Peyer's patch (tissue), 4 donors: Measurements from ENCODE around the gene TAPT1. TPM values are rescaled to one million over a fixed set of nuclear protein-coding genes. Genes with fewer than 3 reads are reported as not detected.

ENCODE experiments used
- DNase-seq, 3 donors: peaks; one replicate each; pipeline ENCODE4 v3.0.0-alpha.2; 2017 to 2019
- H3K27ac ChIP-seq, 4 donors: fragments of 200-600 bp; sonication (generic); one replicate each; pipeline ENCODE4 v1.5.1; 2016 to 2019
- H3K27me3 ChIP-seq, 2 donors: fragments of 200-600 bp; sonication (generic); one replicate each; pipeline ENCODE4 v1.5.1; 2019
- H3K36me3 ChIP-seq, 3 donors: fragments of 200-600 bp; sonication (generic); one replicate each; pipeline ENCODE4 v1.5.1; 2016 to 2019
- H3K4me1 ChIP-seq, 4 donors: fragments of 200-600 bp; sonication (generic); one replicate each; pipeline ENCODE4 v1.5.1; 2016 to 2019
- H3K4me3 ChIP-seq, 4 donors: fragments of 200-600 bp; sonication (generic); 1 replicate in 3 of 4; 2 replicates in 1 of 4; pipeline ENCODE4 v1.5.1; 2016 to 2019; ENCODE audit warnings: mild to moderate bottlenecking in 1 of 4
- H3K9me3 ChIP-seq, 4 donors: fragments of 200-600 bp; sonication (generic); one replicate each; pipeline ENCODE4 v1.5.1; 2016 to 2019; ENCODE audit warnings: mild to moderate bottlenecking in 1 of 4
- CTCF ChIP-seq, 6 experiments: fragments of 450-650 bp in 4 of 6; fragments of 200-600 bp in 2 of 6; sonication (generic) in 1 of 6; IDR thresholded peaks; one replicate each; pipeline ENCODE4 v1.5.1; 2017 to 2019; ENCODE audit warnings: antibody characterized with exemption in 6 of 6, mild to moderate bottlenecking in 3 of 6, moderate library complexity in 1 of 6
- POLR2A ChIP-seq, 2 donors: fragments of 450-650 bp; IDR thresholded peaks; one replicate each; pipeline ENCODE4 v1.5.1; 2017; ENCODE audit warnings: antibody characterized with exemption in 2 of 2, mild to moderate bottlenecking in 2 of 2, moderate library complexity in 2 of 2
- total RNA-seq, 4 donors: library from RNA; depleted of rRNA; stranded (reverse); fragments of >200 nt; gene quantifications; one replicate each; pipeline ENCODE4 v1.1.0, GENCODE V29; 2016

TAPT1 gene
- total RNA-seq, 4 donors from 2014 or later, result 22.4 to 43.7 (median 33.7) TPM

DNA sequence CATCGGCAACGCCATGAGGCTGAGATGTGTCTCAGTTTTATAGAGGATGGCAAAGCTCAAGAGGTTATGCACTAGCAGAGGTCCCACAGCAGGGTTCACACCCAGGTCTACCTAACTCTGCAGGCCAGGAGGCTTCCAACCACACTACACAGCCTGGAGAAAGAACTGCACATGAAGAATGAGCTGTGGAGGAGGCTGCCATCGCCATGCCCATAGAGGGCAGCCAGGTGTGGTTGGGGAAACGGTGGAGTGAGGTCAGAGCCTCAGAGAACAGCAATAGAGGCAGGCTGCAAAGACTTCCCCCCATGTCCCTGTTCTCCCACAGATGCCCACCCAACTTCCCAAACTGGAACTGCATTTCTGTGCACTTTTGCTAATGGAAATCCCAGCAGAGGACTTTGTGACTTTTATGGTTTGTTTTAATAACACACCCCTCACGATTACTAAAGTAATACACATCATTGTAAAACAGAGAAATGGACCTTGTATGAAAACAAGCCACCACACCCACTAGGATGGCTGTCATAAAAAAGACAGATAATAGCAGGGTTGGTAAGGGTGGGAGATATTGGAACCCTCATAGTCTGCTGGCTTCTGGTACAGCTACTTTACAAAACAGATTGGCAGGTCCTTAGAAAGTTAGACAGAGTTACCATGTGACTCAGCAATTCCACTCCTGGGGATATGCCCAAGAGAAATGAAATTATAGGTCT is 83.5 kb downstream of the TAPT1 start:
- H3K27ac ChIP-seq, result peak overlapping the region in 3 of 4 donors; percentile 51 to 91 (median 79)
- H3K4me3 ChIP-seq, result peak overlapping the region in 1 of 4 donors; percentile 15
- no peaks in the 10 kb centered on the region for H3K36me3 ChIP-seq
- DNase-seq, result peak in 1 of 3 donors; percentile 67
- no peaks in the 10 kb centered on the region for H3K27me3 ChIP-seq
- peak in 1 of 6 experiments; percentile 6 for TF ChIP-seq CTCF (IDR thresholded peaks at IDR 0.05)
- TF ChIP-seq POLR2A (IDR thresholded peaks at IDR 0.05), result no peak
- peaks cover 0 to 35% (median 6%) of the 10 kb centered on the region in 4 donors for H3K4me1 ChIP-seq
- H3K9me3 ChIP-seq, result peaks cover 0 to 9% (median 0%) of the 10 kb centered on the region in 4 donors

- DNase-seq, result peak in 1 of 3 donors; percentile 77
- Histone ChIP-seq H3K36me3 (no peaks in the 10 kb centered on the region), H3K9me3 (peaks cover 0 to 9% (median 0%) of the 10 kb centered on the region in 4 donors), H3K4me3 (no peak overlapping the region), H3K27me3 (no peaks in the 10 kb centered on the region), H3K27ac (peak overlapping the region in 3 of 4 donors; percentile 51 to 91 (median 79)), H3K4me1 (peaks cover 0 to 35% (median 6%) of the 10 kb centered on the region in 4 donors)
- no peak for TF ChIP-seq POLR2A (IDR thresholded peaks at IDR 0.05)
- no peak for TF ChIP-seq CTCF (IDR thresholded peaks at IDR 0.05)
Observed at GRCh38 chr4:16140879-16141249, 85.4 kb downstream of the TAPT1 start.

DNA sequence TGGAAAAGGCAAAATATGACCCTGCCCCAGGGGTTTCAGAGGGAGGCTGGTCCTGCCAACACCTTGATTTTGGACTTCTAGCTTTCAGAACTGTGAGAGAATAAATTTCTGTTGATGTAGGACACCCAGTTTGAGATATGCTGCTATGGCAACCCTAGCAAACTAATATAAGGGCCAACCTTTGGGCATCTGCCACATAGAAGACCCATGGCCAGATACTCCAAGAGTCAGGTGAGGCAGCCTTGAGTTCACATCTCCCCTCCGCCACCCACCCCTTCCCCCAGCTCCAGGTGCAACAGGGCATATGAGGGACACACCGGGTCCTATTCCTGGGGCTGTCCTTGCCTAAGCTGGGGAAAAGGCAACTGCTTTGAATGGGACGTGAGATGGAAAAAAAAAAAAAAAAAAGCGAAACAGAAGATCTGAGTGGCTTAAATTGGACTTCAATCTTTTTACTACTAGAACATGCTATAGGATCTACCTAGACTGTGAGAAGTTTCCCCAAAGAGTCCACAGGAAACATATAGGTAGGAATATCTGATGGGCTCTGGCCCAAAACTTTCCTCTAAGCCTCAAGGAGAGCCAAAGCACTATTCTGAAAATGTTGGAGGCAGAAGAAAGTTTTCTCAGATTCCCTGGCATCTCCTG is 85.9 kb downstream of the TAPT1 start:
- no peaks in the 10 kb centered on the region for H3K36me3 ChIP-seq
- peak overlapping the region in 3 of 4 donors; percentile 51 to 91 (median 79) for H3K27ac ChIP-seq
- peaks cover 0 to 35% (median 6%) of the 10 kb centered on the region in 4 donors for H3K4me1 ChIP-seq
- TF ChIP-seq CTCF (IDR thresholded peaks at IDR 0.05) (no peak), POLR2A (IDR thresholded peaks at IDR 0.05) (no peak)
- no peak overlapping the region for H3K4me3 ChIP-seq
- DNase-seq, result no peak
- H3K9me3 ChIP-seq, result peaks cover 0 to 9% (median 0%) of the 10 kb centered on the region in 4 donors
- H3K27me3 ChIP-seq, result no peaks in the 10 kb centered on the region

DNA sequence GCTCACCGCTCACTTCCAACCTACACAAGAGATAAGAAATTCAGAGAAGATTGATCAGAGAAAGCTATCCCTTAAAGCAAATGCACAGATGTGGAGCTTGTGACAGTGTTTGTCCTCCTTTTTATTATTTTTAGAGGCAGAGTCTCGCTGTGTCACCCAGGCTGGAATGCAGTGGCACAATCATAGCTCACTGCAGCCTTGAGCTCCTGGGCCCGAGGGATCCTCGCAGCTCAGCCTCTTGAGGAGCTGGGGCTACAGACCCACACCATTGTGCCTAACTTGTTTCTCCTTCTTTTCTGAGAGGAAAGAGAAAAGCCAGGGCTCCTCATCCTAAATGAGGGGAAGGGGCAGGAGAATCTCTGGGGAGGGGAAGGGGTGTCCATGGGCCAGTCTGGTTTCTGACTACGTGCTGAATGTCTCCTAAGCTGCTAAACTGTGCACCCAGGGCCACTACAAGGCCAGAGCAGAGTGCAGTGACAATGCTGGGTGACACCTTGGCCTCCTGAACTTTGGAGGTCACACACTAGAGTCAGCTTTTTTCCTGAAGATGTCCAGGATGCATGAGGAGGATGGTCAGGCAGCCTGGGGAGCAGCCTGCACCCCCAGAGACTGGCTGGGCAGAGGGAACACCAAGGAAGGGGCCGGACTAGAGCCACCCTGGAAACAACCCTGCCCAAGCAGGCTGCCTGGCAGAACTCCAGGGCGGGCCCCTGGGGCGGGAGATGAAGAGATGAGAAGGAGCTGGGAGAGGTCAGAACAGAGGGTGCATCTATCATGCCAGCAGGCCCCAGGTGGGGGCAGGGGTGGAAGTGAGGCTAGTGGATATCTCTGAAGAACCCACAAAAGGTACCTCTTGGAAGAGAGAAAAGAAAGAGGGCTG is 87.0 kb downstream of the TAPT1 start:
- no peak for TF ChIP-seq CTCF (IDR thresholded peaks at IDR 0.05)
- TF ChIP-seq POLR2A (IDR thresholded peaks at IDR 0.05), result no peak
- Histone ChIP-seq H3K27me3 (no peaks in the 10 kb centered on the region), H3K36me3 (no peaks in the 10 kb centered on the region), H3K4me1 (peaks cover 0 to 35% (median 6%) of the 10 kb centered on the region in 4 donors), H3K4me3 (no peak overlapping the region), H3K27ac (peak overlapping the region in 2 of 4 donors; percentile 79 to 91), H3K9me3 (no peaks in the 10 kb centered on the region)
- DNase-seq, result peak in 2 of 3 donors; percentile 62 to 82

GRCh38 chr4:16136827-16137226 is 89.4 kb downstream of the TAPT1 start:
- H3K9me3 ChIP-seq, result no peaks in the 10 kb centered on the region
- H3K27me3 ChIP-seq, result no peaks in the 10 kb centered on the region
- H3K4me3 ChIP-seq, result no peak overlapping the region
- no peaks in the 10 kb centered on the region for H3K36me3 ChIP-seq
- no peak for TF ChIP-seq CTCF (IDR thresholded peaks at IDR 0.05)
- TF ChIP-seq POLR2A (IDR thresholded peaks at IDR 0.05), result no peak
- no peak for DNase-seq
- H3K4me1 ChIP-seq, result peaks cover 0 to 28% (median 5%) of the 10 kb centered on the region in 4 donors
- no peak overlapping the region for H3K27ac ChIP-seq
